ENCODE measurements around the gene MARK3.

DNA sequence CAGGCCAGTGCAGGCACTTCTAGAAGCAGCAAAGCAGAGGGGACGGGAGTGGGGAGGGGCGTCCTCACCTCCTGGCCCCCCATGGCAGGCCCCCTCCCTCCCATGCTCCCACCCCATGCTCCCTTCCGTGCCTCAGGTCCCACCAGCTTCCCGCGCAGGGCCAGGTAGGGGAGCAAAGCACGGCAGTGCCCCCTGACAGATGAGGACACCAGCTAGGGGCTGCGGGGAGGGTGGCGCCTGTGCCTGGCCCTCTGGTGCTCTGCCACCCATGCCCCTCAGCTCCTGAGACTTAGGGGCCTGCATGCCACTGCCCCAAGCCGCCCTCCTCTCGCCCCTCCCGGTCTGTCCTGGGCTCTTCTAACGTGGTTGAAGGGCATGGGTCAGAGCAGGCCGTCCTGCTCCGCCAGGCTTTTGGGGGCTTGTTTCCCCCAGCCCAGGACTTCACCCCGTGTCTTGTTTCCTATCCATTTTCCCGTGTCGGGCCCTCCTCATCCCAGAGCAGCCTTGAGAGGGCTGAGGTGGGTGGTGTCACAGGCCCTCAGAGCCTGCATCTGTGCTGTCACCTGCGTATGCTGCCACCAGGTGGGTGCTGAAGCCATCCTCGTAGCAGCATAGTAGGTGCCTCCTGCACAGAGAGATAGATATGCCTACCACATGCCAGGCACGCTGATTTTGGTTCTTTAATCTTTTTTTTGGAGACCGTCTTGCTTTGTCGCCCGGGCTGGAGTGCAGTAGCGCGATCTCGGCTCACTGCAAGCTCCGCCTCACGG lies 154.0 kb downstream of the MARK3 start:
- TF ChIP-seq EP300 (IDR thresholded peaks at IDR 0.05; ENCODE audit: low read depth) (no peak), POLR2A (IDR thresholded peaks at IDR 0.05) (no peak)
